ENCODE measurements around the gene OR10H4. TPM values are rescaled to one million over a fixed set of nuclear protein-coding genes. Genes with fewer than 3 reads are reported as not detected.
"Not testable (repeated sequence)": the region's sequence is repeated elsewhere in the genome, so short reads cannot be mapped to it uniquely, and the experiment has no call there.

Gene OR10H4
- polyA plus RNA-seq, 1 experiment = not detected

- Histone ChIP-seq H3K4me3 (ENCODE audit: low read depth, low read length) (no peak overlapping the region), H3K36me3 (ENCODE audit: control insufficient read depth, insufficient read depth, low read length) (no peaks in the 10 kb centered on the region), H3K27me3 (ENCODE audit: control insufficient read depth, insufficient read depth, low read length) (no peaks in the 10 kb centered on the region)
- TF ChIP-seq, protein P1, sequence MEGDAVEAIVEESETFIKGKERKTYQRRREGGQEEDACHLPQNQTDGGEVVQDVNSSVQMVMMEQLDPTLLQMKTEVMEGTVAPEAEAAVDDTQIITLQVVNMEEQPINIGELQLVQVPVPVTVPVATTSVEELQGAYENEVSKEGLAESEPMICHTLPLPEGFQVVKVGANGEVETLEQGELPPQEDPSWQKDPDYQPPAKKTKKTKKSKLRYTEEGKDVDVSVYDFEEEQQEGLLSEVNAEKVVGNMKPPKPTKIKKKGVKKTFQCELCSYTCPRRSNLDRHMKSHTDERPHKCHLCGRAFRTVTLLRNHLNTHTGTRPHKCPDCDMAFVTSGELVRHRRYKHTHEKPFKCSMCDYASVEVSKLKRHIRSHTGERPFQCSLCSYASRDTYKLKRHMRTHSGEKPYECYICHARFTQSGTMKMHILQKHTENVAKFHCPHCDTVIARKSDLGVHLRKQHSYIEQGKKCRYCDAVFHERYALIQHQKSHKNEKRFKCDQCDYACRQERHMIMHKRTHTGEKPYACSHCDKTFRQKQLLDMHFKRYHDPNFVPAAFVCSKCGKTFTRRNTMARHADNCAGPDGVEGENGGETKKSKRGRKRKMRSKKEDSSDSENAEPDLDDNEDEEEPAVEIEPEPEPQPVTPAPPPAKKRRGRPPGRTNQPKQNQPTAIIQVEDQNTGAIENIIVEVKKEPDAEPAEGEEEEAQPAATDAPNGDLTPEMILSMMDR (IDR thresholded peaks at IDR 0.05; ENCODE audit: insufficient read depth, low read depth, low read length) = no peak
- DNase-seq (ENCODE audit: low read depth) = no peak
- CTCF ChIA-PET = no interaction called here
- POLR2A ChIA-PET = no interaction called here
Measured at GRCh38 chr19:15979293-15979692, 30.5 kb downstream of the OR10H4 start.

- not testable (repeated sequence) for H3K36me3 ChIP-seq (ENCODE audit: control insufficient read depth, insufficient read depth, low read length)
- CTCF ChIA-PET = interaction anchor here (0.6 to 1.2 kb wide), 3 partner anchors 9 to 1414 kb away, joined by 3 to 6 read pairs (median 3); partner anchors contain the start of gene NDUFB7
Measured at GRCh38 chr19:15985831-15986230, 37.0 kb downstream of the OR10H4 start.

GRCh38 chr19:15986701-15987100 lies 37.9 kb downstream of the OR10H4 start:
- Histone ChIP-seq H3K4me3 (ENCODE audit: low read depth, low read length) (no peak overlapping the region), H3K27me3 (ENCODE audit: control insufficient read depth, insufficient read depth, low read length) (no peaks in the 10 kb centered on the region), H3K36me3 (ENCODE audit: control insufficient read depth, insufficient read depth, low read length) (no peaks in the 10 kb centered on the region)
- POLR2A ChIA-PET = no interaction called here
- DNase-seq (ENCODE audit: low read depth) = no peak
- CTCF ChIA-PET = interaction anchor here (0.6 to 1.2 kb wide), 3 partner anchors 10 to 1415 kb away, joined by 3 to 6 read pairs (median 3); partner anchors contain the start of gene NDUFB7
- TF ChIP-seq, protein P1 (IDR thresholded peaks at IDR 0.05; ENCODE audit: insufficient read depth, low read depth, low read length) = no peak

More at GRCh38 chr19:15985831-15986230, 37.0 kb downstream of the OR10H4 start:
- DNase-seq (ENCODE audit: low read depth); POLR2A ChIA-PET; H3K27me3 ChIP-seq (ENCODE audit: control insufficient read depth, insufficient read depth, low read length); H3K4me3 ChIP-seq (ENCODE audit: low read depth, low read length): not testable (repeated sequence)

DNA sequence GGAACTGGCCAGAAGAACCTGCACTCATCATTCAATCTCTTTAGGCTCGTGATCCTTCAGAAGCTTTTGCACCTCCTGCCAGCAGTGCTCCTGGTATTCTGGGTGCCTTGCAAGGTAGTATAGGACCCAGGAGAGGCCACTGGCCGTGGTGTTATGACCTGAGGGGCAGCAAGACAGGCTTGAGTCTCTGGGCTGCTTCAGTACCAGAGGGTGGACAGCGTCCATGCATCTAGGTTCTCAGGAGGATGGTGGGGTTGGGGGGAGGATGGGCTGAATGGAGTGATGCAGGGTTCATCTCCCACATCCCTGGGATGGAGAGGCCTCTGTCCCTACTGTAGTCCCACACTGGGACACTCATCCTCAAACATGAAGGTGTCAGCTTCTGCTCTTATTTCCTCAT lies 41.1 kb downstream of the OR10H4 start:
- ChIA-PET POLR2A (no interaction called here), CTCF (no interaction called here)
- DNase-seq (ENCODE audit: low read depth) = no peak
- H3K4me3 ChIP-seq (ENCODE audit: low read depth, low read length) = no peak overlapping the region
- no peaks in the 10 kb centered on the region for H3K27me3 ChIP-seq (ENCODE audit: control insufficient read depth, insufficient read depth, low read length)
- TF ChIP-seq, protein P1 (IDR thresholded peaks at IDR 0.05; ENCODE audit: insufficient read depth, low read depth, low read length) = no peak
- no peaks in the 10 kb centered on the region for H3K36me3 ChIP-seq (ENCODE audit: control insufficient read depth, insufficient read depth, low read length)

- TF ChIP-seq, protein P1 (IDR thresholded peaks at IDR 0.05; ENCODE audit: insufficient read depth, low read depth, low read length) = no peak
- Histone ChIP-seq H3K4me3 (ENCODE audit: low read depth, low read length) (no peak overlapping the region), H3K27me3 (ENCODE audit: control insufficient read depth, insufficient read depth, low read length) (no peaks in the 10 kb centered on the region), H3K36me3 (ENCODE audit: control insufficient read depth, insufficient read depth, low read length) (no peaks in the 10 kb centered on the region)
- DNase-seq (ENCODE audit: low read depth) = no peak
- ChIA-PET CTCF (no interaction called here), POLR2A (no interaction called here)
Measured at GRCh38 chr19:15991602-15992001, 42.8 kb downstream of the OR10H4 start.

- TF ChIP-seq, protein P1 (IDR thresholded peaks at IDR 0.05; ENCODE audit: insufficient read depth, low read depth, low read length) = no peak
- no peaks in the 10 kb centered on the region for H3K27me3 ChIP-seq (ENCODE audit: control insufficient read depth, insufficient read depth, low read length)
- DNase-seq (ENCODE audit: low read depth) = no peak
- ChIA-PET CTCF (no interaction called here), POLR2A (no interaction called here)
- H3K36me3 ChIP-seq (ENCODE audit: control insufficient read depth, insufficient read depth, low read length) = no peaks in the 10 kb centered on the region
- no peak overlapping the region for H3K4me3 ChIP-seq (ENCODE audit: low read depth, low read length)
Measured at GRCh38 chr19:15992014-15992413, 43.2 kb downstream of the OR10H4 start.
